HCT116 (cell line): Measurements from ENCODE around the gene GRIN2B. TPM values are rescaled to one million over a fixed set of nuclear protein-coding genes. Genes with fewer than 3 reads are reported as not detected.

Experiments used
- ATAC-seq: fragments of 200-7000 bp; cut with Tn5 transposase; 2 replicates; pipeline ENCODE4 v1.9.1; 2020; ENCODE audit warnings: mild to moderate bottlenecking, moderate library complexity
- BruUV-seq: library from RNA; stranded (reverse); fragments of 400-500 nt; replicated peaks from 2 replicates; lab custom pipeline; 2021; lab: Mats Ljungman, UMichigan
- CTCF ChIA-PET: fragments of 300-600 bp; sonication (Branson Sonifier 250); formaldehyde crosslinking; loops from one replicate; lab custom pipeline; 2021; ENCODE audit warnings: antibody characterized with exemption; lab: Charles Lee
- POLR2A ChIA-PET: fragments of 300-600, 350-600 bp; sonication (Branson Sonifier 250); formaldehyde crosslinking; loops from one replicate; lab custom pipeline; 2021; ENCODE audit warnings: antibody characterized with exemption; lab: Charles Lee
- RAD21 ChIA-PET, 2 experiments: fragments of 300-600 bp; sonication (Branson Sonifier 250); formaldehyde crosslinking; loops; one replicate each; lab custom pipeline; 2023; ENCODE audit warnings: low total read pairs in 2 of 2; ENCODE audit not compliant: uncharacterized antibody in 2 of 2, unreplicated experiment in 2 of 2, low non-redundant PET in 1 of 2; lab: Charles Lee
- DNase-seq: peaks from one replicate; pipeline ENCODE4 v3.0.0-alpha.2; 2010; ENCODE audit warnings: low read depth, low spot score
- H2AFZ ChIP-seq: fragments of 200-600 bp; shearing (Covaris generic), sonication (generic); 2 replicates; pipeline ENCODE4 v1.6.1; 2017; ENCODE audit warnings: low read depth, mixed run types, mixed read lengths, antibody characterized with exemption, low read length; ENCODE audit not compliant: poor library complexity, severe bottlenecking
- H3K27ac ChIP-seq: 2 replicates; pipeline ENCODE4 v1.5.1; 2012; ENCODE audit warnings: low read depth, low read length
- H3K27me3 ChIP-seq: fragments of 200-600 bp; sonication (generic); 2 replicates; pipeline ENCODE4 v1.6.1; 2016; ENCODE audit warnings: mixed run types, low read length, mixed read lengths; ENCODE audit not compliant: insufficient read depth
- H3K36me3 ChIP-seq, 2 experiments: fragments of 200-500 bp in 1 of 2; fragments of 200-600 bp in 1 of 2; sonication (Bioruptor generic) in 1 of 2; sonication (generic) in 1 of 2; 2 replicates each; pipeline versions ENCODE4 v1.5.1 to v1.6.1; 2014 to 2016; ENCODE audit warnings: low read length in 2 of 2, inconsistent platforms in 1 of 2, mixed read lengths in 1 of 2, mixed run types in 1 of 2; ENCODE audit not compliant: insufficient read depth in 2 of 2, control insufficient read depth in 1 of 2
- H3K4me1 ChIP-seq, 2 experiments: fragments of 200-600 bp in 1 of 2; sonication (generic) in 1 of 2; 2 replicates each; pipeline versions ENCODE4 v1.5.1 to v1.6.1; 2012 to 2017; ENCODE audit warnings: low read length in 2 of 2, inconsistent platforms in 1 of 2, mild to moderate bottlenecking in 1 of 2, mixed read lengths in 1 of 2, mixed run types in 1 of 2, moderate library complexity in 1 of 2; ENCODE audit not compliant: insufficient read depth in 2 of 2, control insufficient read depth in 1 of 2
- H3K4me2 ChIP-seq: fragments of 200-600 bp; sonication (generic); 2 replicates; pipeline ENCODE4 v1.6.1; 2017; ENCODE audit warnings: mixed run types, low read length, mixed read lengths
- H3K4me3 ChIP-seq, 2 experiments: fragments of 200-600 bp in 1 of 2; sonication (generic) in 1 of 2; replicated peaks in 1 of 2; 2 replicates each; pipeline ENCODE4 v1.5.1; 2011 to 2016; ENCODE audit warnings: low read length in 2 of 2, control low read depth in 1 of 2, low read depth in 1 of 2, mild to moderate bottlenecking in 1 of 2, mixed read lengths in 1 of 2, mixed run types in 1 of 2
- H3K79me2 ChIP-seq: fragments of 200-600 bp; sonication (generic); 2 replicates; pipeline ENCODE4 v1.6.1; 2017; ENCODE audit warnings: mild to moderate bottlenecking, mixed run types, low read length, moderate library complexity, mixed read lengths; ENCODE audit not compliant: insufficient read depth
- H3K9ac ChIP-seq: fragments of 200-600 bp; sonication (generic); 2 replicates; pipeline ENCODE4 v1.6.1; 2016; ENCODE audit warnings: low read length, mixed read lengths
- H3K9me2 ChIP-seq: fragments of 200-600 bp; sonication (generic), shearing (Covaris generic); 2 replicates; pipeline ENCODE4 v1.6.1; 2017; ENCODE audit warnings: mixed run types, mild to moderate bottlenecking, moderate library complexity; ENCODE audit not compliant: insufficient read depth
- H3K9me3 ChIP-seq, 2 experiments: fragments of 200-500 bp in 1 of 2; fragments of 200-600 bp in 1 of 2; sonication (Bioruptor generic) in 1 of 2; sonication (generic) in 1 of 2; 2 replicates each; pipeline ENCODE4 v1.6.1; 2014 to 2017; ENCODE audit warnings: low read length in 2 of 2, mixed read lengths in 2 of 2, inconsistent platforms in 1 of 2, low read depth in 1 of 2, mild to moderate bottlenecking in 1 of 2, mixed run types in 1 of 2, moderate library complexity in 1 of 2; ENCODE audit not compliant: control insufficient read depth in 1 of 2, insufficient read depth in 1 of 2
- H4K20me1 ChIP-seq: fragments of 200-600 bp; sonication (generic), shearing (Covaris generic); 2 replicates; pipeline ENCODE4 v1.6.1; 2017; ENCODE audit warnings: mixed run types, mild to moderate bottlenecking, moderate library complexity; ENCODE audit not compliant: insufficient read depth
- CBX3 ChIP-seq: IDR thresholded peaks from 2 replicates; pipeline ENCODE4 v1.6.1; 2012; ENCODE audit warnings: low read depth
- CEBPB ChIP-seq: IDR thresholded peaks from 2 replicates; pipeline ENCODE4 v1.6.1; 2012; ENCODE audit warnings: low read depth
- EGR1 ChIP-seq: IDR thresholded peaks from 2 replicates; pipeline ENCODE4 v1.6.1; 2012; ENCODE audit warnings: low read depth
- ELF1 ChIP-seq: IDR thresholded peaks from 2 replicates; pipeline ENCODE4 v1.6.1; 2012; ENCODE audit warnings: low read depth, borderline replicate concordance
- EZH2 ChIP-seq: fragments of 200-600 bp; sonication (generic); IDR thresholded peaks from 2 replicates; pipeline ENCODE4 v1.6.1; 2017; ENCODE audit warnings: antibody characterized with exemption, mixed run types
- EZH2phosphoT487 ChIP-seq: fragments of 200-600 bp; IDR thresholded peaks from 2 replicates; pipeline ENCODE4 v1.6.1; 2018; ENCODE audit warnings: antibody characterized with exemption, borderline replicate concordance
- FOSL1 ChIP-seq: IDR thresholded peaks from 2 replicates; pipeline ENCODE4 v1.6.1; 2012; ENCODE audit warnings: low read depth
- JUND ChIP-seq: IDR thresholded peaks from 2 replicates; pipeline ENCODE4 v1.6.1; 2012
- POLR2AphosphoS5 ChIP-seq: IDR thresholded peaks from 2 replicates; pipeline ENCODE4 v1.6.1; 2011; ENCODE audit warnings: mild to moderate bottlenecking, low read depth, low read length, moderate library complexity
- SIN3A ChIP-seq: IDR thresholded peaks from 2 replicates; pipeline ENCODE4 v1.6.1; 2012; ENCODE audit warnings: low read depth
- TCF7L2 ChIP-seq: IDR thresholded peaks from 2 replicates; pipeline ENCODE4 v1.7.0; 2011; ENCODE audit warnings: borderline replicate concordance, inconsistent platforms; ENCODE audit not compliant: insufficient read depth, insufficient read length; ENCODE audit errors: extremely low read depth
- YY1 ChIP-seq: IDR thresholded peaks from 2 replicates; pipeline ENCODE4 v1.6.1; 2011; ENCODE audit warnings: low read length, low read depth, moderate library complexity, mild to moderate bottlenecking; ENCODE audit not compliant: insufficient replicate concordance; ENCODE audit errors: extremely low read depth
- ZNF274 ChIP-seq: fragments of 200-500 bp; sonication (Bioruptor generic); IDR thresholded peaks from 2 replicates; pipeline ENCODE4 v1.6.1; 2014; ENCODE audit warnings: mild to moderate bottlenecking, low read depth, low read length, inconsistent platforms
- intact Hi-C: fragments of 100-400 bp; cut with micrococcal nuclease; formaldehyde crosslinking; loops from 2 replicates; pipeline ENCODE4 v1.10.0; 2022
- total RNA-seq: library from RNA; stranded (reverse); gene quantifications from one replicate; pipeline ENCODE4 v1.2.1, GENCODE V29; 2021; ENCODE audit not compliant: unreplicated experiment
- TF ChIP-seq, protein P1 (sequence below): IDR thresholded peaks from 2 replicates; pipeline ENCODE4 v1.6.1; 2011; ENCODE audit warnings: mild to moderate bottlenecking, low read length, moderate library complexity; ENCODE audit not compliant: insufficient replicate concordance; ENCODE audit errors: extremely low read depth
- TF ChIP-seq, protein P2 (sequence below): IDR thresholded peaks from 2 replicates; pipeline ENCODE4 v1.6.1; 2012

The GRIN2B gene
- total RNA-seq, 1 experiment from 2014 or later = 14.2 TPM

DNA sequence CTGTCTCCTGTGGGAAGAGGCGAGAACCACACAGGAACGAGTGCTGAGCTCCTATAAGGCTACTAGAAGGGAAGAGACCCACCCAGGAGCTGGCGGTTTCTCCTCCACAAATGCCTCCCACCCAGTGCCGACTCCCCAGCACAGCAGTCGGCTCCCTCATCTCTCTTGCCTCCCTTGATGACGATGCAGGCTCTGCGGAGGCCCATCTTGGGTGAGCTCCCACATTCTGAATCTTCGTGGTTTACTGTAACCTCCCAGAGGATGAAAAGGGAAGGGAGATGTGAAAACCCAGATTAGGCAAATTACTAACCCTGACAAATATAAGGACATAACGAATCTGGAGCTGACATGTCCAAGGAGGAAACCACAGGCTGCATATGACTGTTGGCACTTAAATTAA, 23.8 kb downstream of the GRIN2B start:
- H3K27me3 ChIP-seq = no peaks in the 10 kb centered on the region
- ChIA-PET RAD21 (no interaction called here), CTCF (interaction anchor here (1.5 kb wide), 1 partner anchor 16 kb away, joined by 3 read pairs; no protein-coding TSS in a partner anchor), POLR2A (no interaction called here)
- no peak overlapping the region for H3K4me2 ChIP-seq
- no peaks in the 10 kb centered on the region for H3K9me2 ChIP-seq
- DNase-seq (no peak), ATAC-seq (no peak)
- no peaks in the 10 kb centered on the region for H3K36me3 ChIP-seq
- TF ChIP-seq CEBPB = no peak
- no peak for TF ChIP-seq TCF7L2
- TF ChIP-seq, protein P1, sequence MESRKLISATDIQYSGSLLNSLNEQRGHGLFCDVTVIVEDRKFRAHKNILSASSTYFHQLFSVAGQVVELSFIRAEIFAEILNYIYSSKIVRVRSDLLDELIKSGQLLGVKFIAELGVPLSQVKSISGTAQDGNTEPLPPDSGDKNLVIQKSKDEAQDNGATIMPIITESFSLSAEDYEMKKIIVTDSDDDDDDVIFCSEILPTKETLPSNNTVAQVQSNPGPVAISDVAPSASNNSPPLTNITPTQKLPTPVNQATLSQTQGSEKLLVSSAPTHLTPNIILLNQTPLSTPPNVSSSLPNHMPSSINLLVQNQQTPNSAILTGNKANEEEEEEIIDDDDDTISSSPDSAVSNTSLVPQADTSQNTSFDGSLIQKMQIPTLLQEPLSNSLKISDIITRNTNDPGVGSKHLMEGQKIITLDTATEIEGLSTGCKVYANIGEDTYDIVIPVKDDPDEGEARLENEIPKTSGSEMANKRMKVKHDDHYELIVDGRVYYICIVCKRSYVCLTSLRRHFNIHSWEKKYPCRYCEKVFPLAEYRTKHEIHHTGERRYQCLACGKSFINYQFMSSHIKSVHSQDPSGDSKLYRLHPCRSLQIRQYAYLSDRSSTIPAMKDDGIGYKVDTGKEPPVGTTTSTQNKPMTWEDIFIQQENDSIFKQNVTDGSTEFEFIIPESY = no peak
- TF ChIP-seq EGR1 = no peak
- no peak for TF ChIP-seq ZNF274
- no peak for TF ChIP-seq SIN3A
- TF ChIP-seq POLR2AphosphoS5 = no peak
- TF ChIP-seq, protein P2, sequence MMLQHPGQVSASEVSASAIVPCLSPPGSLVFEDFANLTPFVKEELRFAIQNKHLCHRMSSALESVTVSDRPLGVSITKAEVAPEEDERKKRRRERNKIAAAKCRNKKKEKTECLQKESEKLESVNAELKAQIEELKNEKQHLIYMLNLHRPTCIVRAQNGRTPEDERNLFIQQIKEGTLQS = no peak
- no peak for TF ChIP-seq EZH2phosphoT487
- TF ChIP-seq JUND = no peak
- TF ChIP-seq ELF1 = no peak
- no peak for TF ChIP-seq FOSL1
- TF ChIP-seq CBX3 = no peak
- TF ChIP-seq EZH2 = no peak
- TF ChIP-seq YY1 = no peak
- H3K4me1 ChIP-seq = no peaks in the 10 kb centered on the region
- no peak overlapping the region for H3K9ac ChIP-seq
- no peaks in the 10 kb centered on the region for H4K20me1 ChIP-seq
- H2AFZ ChIP-seq = no peak overlapping the region
- H3K4me3 ChIP-seq = no peak overlapping the region
- H3K9me3 ChIP-seq = no peaks in the 10 kb centered on the region
- H3K79me2 ChIP-seq = no peaks in the 10 kb centered on the region
- intact Hi-C loops = no loop called here
- H3K27ac ChIP-seq = no peak overlapping the region
- BruUV-seq = no TSS peak
